Ascending aorta (tissue), 2 donors: ENCODE data around the gene SSH3. TPM values are rescaled to one million over a fixed set of nuclear protein-coding genes. Genes with fewer than 3 reads are reported as not detected.

Source experiments
- DNase-seq, 2 donors: peaks; one replicate each; pipeline ENCODE4 v3.0.0-alpha.2; 2019; ENCODE audit warnings: low spot score in 2 of 2
- H3K27ac ChIP-seq, 2 donors: fragments of 200-600 bp; sonication (generic); one replicate each; pipeline ENCODE4 v1.5.1; 2016 to 2017; ENCODE audit warnings: mild to moderate bottlenecking in 1 of 2
- H3K27me3 ChIP-seq: fragments of 200-600 bp; sonication (generic); one replicate; pipeline ENCODE4 v1.5.1; 2017
- H3K36me3 ChIP-seq, 2 donors: fragments of 200-600 bp; sonication (generic); one replicate each; pipeline ENCODE4 v1.5.1; 2016
- H3K4me1 ChIP-seq, 2 donors: fragments of 200-600 bp; sonication (generic); one replicate each; pipeline ENCODE4 v1.5.1; 2016 to 2017; ENCODE audit warnings: mild to moderate bottlenecking in 1 of 2
- H3K4me3 ChIP-seq, 2 donors: fragments of 200-600 bp; sonication (generic); one replicate each; pipeline ENCODE4 v1.5.1; 2016 to 2017; ENCODE audit warnings: mild to moderate bottlenecking in 1 of 2
- H3K9me3 ChIP-seq, 2 donors: fragments of 200-600 bp; sonication (generic); one replicate each; pipeline ENCODE4 v1.5.1; 2016
- CTCF ChIP-seq, 3 experiments: fragments of 200-600 bp in 2 of 3; fragments of 450-650 bp in 1 of 3; sonication (generic) in 2 of 3; IDR thresholded peaks; one replicate each; pipeline ENCODE4 v1.5.1; 2016 to 2019; ENCODE audit warnings: antibody characterized with exemption in 3 of 3, mild to moderate bottlenecking in 1 of 3, moderate library complexity in 1 of 3
- intact Hi-C: fragments of 100-400 bp; cut with DNase I; formaldehyde crosslinking; loops from one replicate; pipeline ENCODE4 v1.15.1; 2023
- total RNA-seq: library from RNA; depleted of rRNA; stranded (reverse); fragments of >200 nt; gene quantifications from one replicate; pipeline ENCODE4 v1.1.0, GENCODE V29; 2016

Gene SSH3
- total RNA-seq, 1 donor from 2014 or later: 30.9 TPM

DNA sequence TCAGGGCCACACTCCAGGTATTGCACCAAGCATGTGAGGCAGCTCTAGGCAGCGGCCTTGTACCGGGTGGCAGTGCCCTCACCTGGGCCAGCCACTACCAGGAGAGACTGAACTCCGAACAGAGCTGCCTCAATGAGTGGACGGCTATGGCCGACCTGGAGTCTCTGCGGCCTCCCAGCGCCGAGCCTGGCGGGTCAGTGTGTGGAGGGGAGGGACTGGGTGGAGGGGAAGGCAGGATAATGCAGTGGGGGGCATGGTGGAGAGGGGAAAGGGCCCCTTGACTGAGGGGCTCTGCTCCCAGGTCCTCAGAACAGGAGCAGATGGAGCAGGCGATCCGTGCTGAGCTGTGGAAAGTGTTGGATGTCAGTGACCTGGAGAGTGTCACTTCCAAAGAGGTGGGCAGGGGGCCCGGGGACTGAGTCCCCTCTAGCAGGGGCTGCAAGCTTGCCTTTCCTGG, 4.2 kb downstream of the SSH3 start:
- peak in 1 of 2 donors; percentile 50 for DNase-seq
- no peak for TF ChIP-seq CTCF (IDR thresholded peaks at IDR 0.05)
- Histone ChIP-seq H3K4me3 (no peak overlapping the region), H3K36me3 (peaks cover 27 to 50% of the 10 kb centered on the region in 2 donors), H3K4me1 (peaks cover 7 to 11% of the 10 kb centered on the region in 2 donors), H3K9me3 (no peaks in the 10 kb centered on the region), H3K27ac (no peak overlapping the region), H3K27me3 (no peaks in the 10 kb centered on the region)
- intact Hi-C loops: no loop called here

DNA sequence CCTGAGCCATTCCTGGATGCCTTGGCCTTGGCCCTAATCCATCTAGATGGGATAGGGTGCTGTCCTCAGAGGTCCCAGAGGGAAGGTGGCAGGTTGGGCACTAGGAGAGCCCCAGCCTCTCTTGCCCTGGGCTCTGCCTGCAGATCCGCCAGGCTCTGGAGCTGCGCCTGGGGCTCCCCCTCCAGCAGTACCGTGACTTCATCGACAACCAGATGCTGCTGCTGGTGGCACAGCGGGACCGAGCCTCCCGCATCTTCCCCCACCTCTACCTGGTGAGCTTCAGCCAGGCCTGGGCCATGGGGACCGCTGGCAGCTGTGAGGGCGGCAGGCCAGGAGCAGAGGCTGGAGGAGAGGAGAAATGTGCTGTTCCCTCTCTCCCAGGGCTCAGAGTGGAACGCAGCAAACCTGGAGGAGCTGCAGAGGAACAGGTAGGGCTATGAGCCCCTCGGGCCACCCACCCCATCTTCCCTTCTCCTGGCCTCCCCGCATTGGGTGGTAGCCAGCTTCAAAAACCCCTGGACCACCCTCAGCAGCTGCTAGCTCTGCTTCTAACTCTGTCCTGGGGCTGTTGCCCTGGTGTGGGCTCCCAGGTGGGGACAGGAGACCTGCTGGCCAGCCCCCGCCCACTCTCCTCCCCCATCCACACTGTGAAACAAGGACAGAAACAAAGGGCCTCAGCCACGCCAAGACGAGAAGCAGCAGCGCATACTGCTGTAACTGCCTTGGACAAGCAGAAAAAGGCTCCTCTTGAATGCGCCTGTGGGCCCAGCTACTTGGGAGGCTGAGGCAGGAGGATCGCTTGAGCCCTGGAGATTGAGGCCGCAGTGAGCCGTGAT, 4.9 kb downstream of the SSH3 start:
- no peak for TF ChIP-seq CTCF (IDR thresholded peaks at IDR 0.05)
- Histone ChIP-seq H3K9me3 (no peaks in the 10 kb centered on the region), H3K27me3 (no peaks in the 10 kb centered on the region), H3K4me1 (peaks cover 4 to 7% of the 10 kb centered on the region in 2 donors), H3K4me3 (no peak overlapping the region), H3K27ac (no peak overlapping the region), H3K36me3 (peaks cover 27 to 50% of the 10 kb centered on the region in 2 donors)
- peak in 1 of 2 donors; percentile 46 for DNase-seq
- intact Hi-C loops: no loop called here

DNA sequence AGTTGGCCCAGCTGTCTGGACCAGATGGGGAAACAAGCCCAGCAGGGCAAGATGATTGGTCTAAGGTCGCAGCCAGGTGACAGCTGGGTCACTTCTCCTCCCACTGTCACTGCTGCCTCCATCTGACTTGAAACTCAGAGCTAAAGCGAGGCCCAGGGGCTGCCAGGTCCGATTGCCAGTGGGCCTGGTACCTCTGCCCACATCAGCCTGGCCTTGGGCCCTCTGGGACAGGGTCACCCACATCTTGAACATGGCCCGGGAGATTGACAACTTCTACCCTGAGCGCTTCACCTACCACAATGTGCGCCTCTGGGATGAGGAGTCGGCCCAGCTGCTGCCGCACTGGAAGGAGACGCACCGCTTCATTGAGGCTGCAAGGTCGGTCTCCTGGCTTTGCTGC, 5.8 kb downstream of the SSH3 start:
- no peaks in the 10 kb centered on the region for H3K9me3 ChIP-seq
- DNase-seq: no peak
- peaks cover 2 to 6% of the 10 kb centered on the region in 2 donors for H3K4me1 ChIP-seq
- H3K4me3 ChIP-seq: no peak overlapping the region
- no peak for TF ChIP-seq CTCF (IDR thresholded peaks at IDR 0.05)
- intact Hi-C loops: no loop called here
- H3K27me3 ChIP-seq: no peaks in the 10 kb centered on the region
- H3K27ac ChIP-seq: no peak overlapping the region
- peaks cover 27 to 50% of the 10 kb centered on the region in 2 donors for H3K36me3 ChIP-seq

DNA sequence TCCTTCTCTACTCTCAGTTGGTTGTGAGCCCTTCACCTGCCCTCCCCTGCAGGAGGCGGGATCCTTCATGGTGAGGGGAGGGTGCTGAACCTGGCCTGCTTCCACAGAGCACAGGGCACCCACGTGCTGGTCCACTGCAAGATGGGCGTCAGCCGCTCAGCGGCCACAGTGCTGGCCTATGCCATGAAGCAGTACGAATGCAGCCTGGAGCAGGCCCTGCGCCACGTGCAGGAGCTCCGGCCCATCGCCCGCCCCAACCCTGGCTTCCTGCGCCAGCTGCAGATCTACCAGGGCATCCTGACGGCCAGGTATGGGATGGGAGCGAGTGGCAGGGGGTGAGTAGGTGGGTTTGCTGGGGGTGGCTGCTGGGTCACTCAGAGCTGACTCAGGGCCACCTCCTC, 6.3 kb downstream of the SSH3 start:
- TF ChIP-seq CTCF (IDR thresholded peaks at IDR 0.05): no peak
- Histone ChIP-seq H3K4me1 (peaks cover 0 to 2% of the 10 kb centered on the region in 2 donors), H3K4me3 (no peak overlapping the region), H3K27ac (no peak overlapping the region), H3K9me3 (no peaks in the 10 kb centered on the region), H3K36me3 (peaks cover 27 to 50% of the 10 kb centered on the region in 2 donors), H3K27me3 (no peaks in the 10 kb centered on the region)
- DNase-seq: peak in 1 of 2 donors; percentile 52
- intact Hi-C loops: no loop called here

- H3K27me3 ChIP-seq: no peaks in the 10 kb centered on the region
- no peak overlapping the region for H3K27ac ChIP-seq
- peaks cover 27 to 50% of the 10 kb centered on the region in 2 donors for H3K36me3 ChIP-seq
- TF ChIP-seq CTCF (IDR thresholded peaks at IDR 0.05): no peak
- no peaks in the 10 kb centered on the region for H3K4me1 ChIP-seq
- intact Hi-C loops: no loop called here
- H3K9me3 ChIP-seq: no peaks in the 10 kb centered on the region
- H3K4me3 ChIP-seq: no peak overlapping the region
- DNase-seq: peak in 1 of 2 donors; percentile 52
Measured at GRCh38 chr11:67310246-67311050, 7.1 kb downstream of the SSH3 start.
